GM12875 (cell line): ENCODE measurements around the gene UNC5B.

Experiments used
- H3K4me3 ChIP-seq: one replicate; pipeline ENCODE4 v1.5.1; 2011; ENCODE audit warnings: low read depth, low read length, control low read depth
- CTCF ChIP-seq: IDR thresholded peaks from 2 replicates; pipeline ENCODE4 v1.5.1; 2011; ENCODE audit warnings: low read depth, mild to moderate bottlenecking, control low read depth, inconsistent platforms, low read length, moderate library complexity, borderline replicate concordance; ENCODE audit not compliant: insufficient read depth

Gene UNC5B

GRCh38 chr10:71274901-71275796 lies 62.8 kb downstream of the UNC5B start:
- no peak overlapping the region for H3K4me3 ChIP-seq
- peak; percentile 19; the same call in 1 of the 2 replicates for TF ChIP-seq CTCF

- H3K4me3 ChIP-seq: no peak overlapping the region
- no peak for TF ChIP-seq CTCF
Observed at GRCh38 chr10:71276873-71277272, 64.5 kb downstream of the UNC5B start.

- no peak overlapping the region for H3K4me3 ChIP-seq
- TF ChIP-seq CTCF: no peak
Observed at GRCh38 chr10:71277914-71278665, 65.7 kb downstream of the UNC5B start.

- H3K4me3 ChIP-seq: no peak overlapping the region
- TF ChIP-seq CTCF: no peak
Observed at GRCh38 chr10:71278691-71279588, 66.6 kb downstream of the UNC5B start.

GRCh38 chr10:71279590-71280170 lies 67.3 kb downstream of the UNC5B start:
- no peak overlapping the region for H3K4me3 ChIP-seq
- no peak for TF ChIP-seq CTCF

GRCh38 chr10:71280216-71280615 lies 67.8 kb downstream of the UNC5B start:
- no peak overlapping the region for H3K4me3 ChIP-seq
- TF ChIP-seq CTCF: no peak
